NCI-H2107 treated with DMSO at 0.1 percent for 48 hours (cell line): ENCODE data around the gene TMEM229B.

Experiments
- DNase-seq: peaks from one replicate; lab custom pipeline; 2025; ENCODE audit not compliant: unreplicated experiment; lab: John Stamatoyannopoulos, UW

The TMEM229B gene

DNA sequence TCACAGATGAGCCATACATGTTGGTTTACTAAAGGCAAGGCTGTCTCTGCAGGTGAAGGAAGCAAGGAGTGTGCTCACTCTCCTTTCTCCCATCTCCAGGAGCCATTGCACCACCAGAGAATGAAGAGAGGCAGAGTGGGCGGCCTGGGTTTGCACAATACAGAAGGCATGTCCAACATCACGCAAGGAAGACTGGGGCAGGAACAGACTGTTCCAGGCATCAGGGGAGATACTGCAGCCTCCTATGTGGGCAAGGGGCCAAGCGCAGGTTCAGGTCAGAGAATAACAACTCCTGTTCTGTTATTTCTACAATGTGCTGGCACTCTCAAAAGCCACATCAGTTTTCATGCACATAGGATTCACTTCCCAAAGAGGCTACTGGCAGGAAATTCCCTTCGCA lies 1.7 kb upstream of the TMEM229B start:
- DNase-seq = no peak

DNA sequence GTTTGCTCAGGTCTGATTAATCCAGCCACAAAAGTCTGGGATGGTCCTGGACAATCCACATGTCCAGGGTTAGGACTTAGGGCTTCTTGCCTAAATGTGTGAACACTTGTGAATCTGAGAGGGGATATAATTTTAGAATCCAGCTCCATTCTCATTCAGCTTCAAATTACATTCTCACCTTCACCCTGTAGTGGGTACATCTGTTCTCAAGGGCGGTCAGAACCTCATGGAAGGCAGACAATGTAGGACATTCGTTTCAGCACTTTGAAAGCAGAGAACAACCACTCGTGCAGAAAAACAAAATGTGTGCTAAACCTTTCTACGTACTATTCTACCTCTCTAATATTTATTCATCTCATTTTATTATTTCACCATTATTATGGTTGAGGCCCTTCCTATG lies 1.2 kb downstream of the TMEM229B start:
- no peak for DNase-seq

DNA sequence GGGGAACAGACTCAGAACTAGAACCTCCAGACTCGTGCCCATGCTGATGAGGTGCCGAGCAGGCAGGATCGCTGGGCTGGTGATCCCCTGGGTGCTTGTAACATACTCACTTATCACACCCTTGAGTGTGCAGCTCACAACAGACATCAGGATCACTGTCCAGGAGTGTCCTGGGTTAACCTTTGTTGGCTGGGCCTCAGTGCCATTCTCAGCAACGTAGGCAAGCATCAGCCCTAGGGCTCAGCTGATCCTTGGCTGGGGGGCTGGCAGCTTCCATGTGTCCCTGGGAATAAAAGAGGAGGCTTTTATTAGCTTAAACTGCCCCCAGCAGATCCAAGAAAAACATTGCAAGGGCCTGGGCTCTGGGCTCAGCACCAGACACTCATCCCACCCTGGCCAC lies 1.6 kb downstream of the TMEM229B start:
- DNase-seq = no peak

- no peak for DNase-seq
These were observed 2.9 kb downstream of the TMEM229B start for GRCh38 chr14:67485501-67486095.

DNA sequence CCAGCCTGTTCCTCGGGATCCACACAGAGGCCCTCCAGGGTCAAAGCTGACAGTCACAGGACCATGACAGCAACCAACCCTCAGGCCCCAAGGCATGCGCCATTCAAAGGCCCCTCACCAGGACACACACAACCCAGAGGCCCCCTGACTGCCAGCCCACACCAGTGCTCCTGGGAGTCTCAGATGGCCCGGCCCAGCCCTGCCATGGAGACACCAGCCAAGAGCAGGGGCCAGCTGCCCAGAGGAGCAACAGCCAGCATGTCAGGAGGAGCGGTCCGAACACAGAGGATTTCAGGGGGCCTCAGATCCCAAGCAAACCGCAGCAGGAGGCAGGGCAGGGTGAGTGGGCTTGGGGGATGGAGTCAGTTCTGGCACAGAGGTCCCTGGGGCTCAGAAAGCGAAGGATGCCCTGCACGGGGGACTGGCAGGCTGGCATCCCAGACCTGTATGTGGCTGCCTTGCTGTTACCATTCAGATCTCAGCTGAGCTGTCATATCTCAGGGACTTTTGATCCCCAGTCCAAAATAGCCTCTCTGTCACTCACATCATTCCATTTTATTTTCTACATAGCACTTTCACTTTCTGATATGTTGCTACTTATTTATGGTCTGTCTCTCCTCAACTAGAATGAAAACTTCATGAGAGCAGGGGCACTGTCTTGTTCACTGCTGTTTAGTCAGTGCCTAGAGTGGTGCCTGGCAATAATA lies 4.8 kb downstream of the TMEM229B start:
- DNase-seq = no peak

- no peak for DNase-seq
These were observed 6.0 kb downstream of the TMEM229B start for GRCh38 chr14:67482231-67483164.

DNA sequence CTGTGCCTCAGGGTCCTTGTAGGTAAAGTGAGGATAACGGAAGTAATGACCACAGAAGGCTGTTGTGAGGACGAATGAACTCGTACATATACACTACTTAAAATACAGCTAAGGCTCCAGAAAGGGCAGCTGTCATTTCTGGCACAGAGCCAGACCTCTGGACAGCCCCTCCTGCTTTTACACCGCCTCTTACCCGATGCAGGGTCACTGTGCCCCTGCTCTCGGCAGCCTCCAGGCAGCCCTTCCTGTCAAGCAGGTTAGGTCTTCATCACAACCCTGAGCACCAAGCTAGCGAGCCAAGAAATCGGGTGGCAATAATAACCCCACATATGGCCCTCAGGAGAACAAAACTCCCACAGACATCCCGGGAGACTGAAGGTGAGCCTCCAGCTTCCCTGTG lies 8.5 kb downstream of the TMEM229B start:
- DNase-seq = no peak

- no peak for DNase-seq
These were observed 9.8 kb downstream of the TMEM229B start for GRCh38 chr14:67478800-67479084.

DNA sequence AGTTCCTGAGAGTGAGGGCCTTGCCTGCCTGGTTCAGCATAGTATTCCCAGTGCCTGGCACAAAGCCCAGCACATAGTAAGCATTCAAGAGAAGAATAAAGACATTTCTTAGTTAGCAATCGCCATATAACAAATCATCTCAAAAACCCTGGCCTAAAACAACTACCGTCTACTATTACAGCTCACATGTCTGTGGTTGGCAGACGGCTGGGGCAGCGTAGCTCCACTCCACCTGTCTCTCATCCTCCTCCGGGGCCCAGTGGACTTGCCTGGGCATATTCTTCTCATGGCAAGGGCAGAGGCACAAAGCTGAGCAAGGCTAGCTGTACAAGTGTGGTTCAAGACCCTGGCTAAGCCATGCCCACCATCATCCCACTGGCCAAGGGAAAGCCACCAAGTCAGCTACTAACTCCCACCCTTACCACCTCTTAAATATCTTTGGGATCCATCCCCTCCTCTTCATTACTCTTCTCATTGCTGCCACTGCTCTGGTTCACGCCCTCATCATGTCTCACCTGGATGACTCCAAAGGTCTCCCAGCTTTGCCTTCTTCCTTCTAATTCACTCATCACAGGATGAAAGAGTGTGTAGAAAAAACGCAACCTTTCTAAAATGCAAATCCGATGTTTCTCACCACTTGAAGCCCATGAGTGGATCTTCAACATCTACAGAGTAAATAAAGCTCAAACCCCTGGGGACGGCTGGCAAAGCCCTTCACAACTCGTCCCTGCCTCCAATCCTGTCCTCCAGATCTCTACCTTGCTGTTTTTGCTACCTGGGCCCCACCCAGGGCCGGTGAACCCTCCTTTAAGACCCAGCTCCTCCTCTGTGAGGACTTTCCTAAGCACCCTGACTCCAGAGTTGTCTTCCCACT lies 10.4 kb downstream of the TMEM229B start:
- peak; percentile 94 for DNase-seq

- no peak for DNase-seq
These were observed 14.2 kb downstream of the TMEM229B start for GRCh38 chr14:67474366-67474765.

GRCh38 chr14:67473290-67474082 lies 15.0 kb downstream of the TMEM229B start:
- DNase-seq = no peak

- DNase-seq = no peak
These were observed 15.8 kb downstream of the TMEM229B start for GRCh38 chr14:67472726-67473125.

GRCh38 chr14:67469954-67470353 lies 18.6 kb downstream of the TMEM229B start:
- DNase-seq = no peak

GRCh38 chr14:67468378-67468730 lies 20.2 kb downstream of the TMEM229B start:
- DNase-seq = no peak

- no peak for DNase-seq
These were observed 21.4 kb downstream of the TMEM229B start for GRCh38 chr14:67467134-67467533.

GRCh38 chr14:67464879-67465278 lies 23.6 kb downstream of the TMEM229B start:
- DNase-seq = no peak

DNA sequence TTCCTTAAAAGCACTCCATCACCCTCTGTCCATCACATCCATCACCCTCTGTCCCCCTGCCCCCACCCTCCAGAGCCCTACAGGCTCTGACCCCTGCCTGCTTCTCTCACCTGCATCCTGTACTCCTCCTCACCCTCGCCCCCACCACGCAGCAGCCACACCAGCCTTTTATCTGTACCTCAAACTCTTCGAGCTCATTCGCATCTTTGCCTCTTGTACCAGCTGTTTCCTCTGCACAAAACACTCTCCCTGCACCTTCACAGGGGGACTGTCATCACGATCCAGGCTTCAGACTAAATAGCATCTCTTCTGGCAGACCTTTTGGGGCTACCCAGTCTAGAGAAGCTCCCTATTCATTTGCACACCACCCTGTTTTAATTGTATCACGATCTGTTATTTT lies 24.1 kb downstream of the TMEM229B start:
- DNase-seq = no peak

DNA sequence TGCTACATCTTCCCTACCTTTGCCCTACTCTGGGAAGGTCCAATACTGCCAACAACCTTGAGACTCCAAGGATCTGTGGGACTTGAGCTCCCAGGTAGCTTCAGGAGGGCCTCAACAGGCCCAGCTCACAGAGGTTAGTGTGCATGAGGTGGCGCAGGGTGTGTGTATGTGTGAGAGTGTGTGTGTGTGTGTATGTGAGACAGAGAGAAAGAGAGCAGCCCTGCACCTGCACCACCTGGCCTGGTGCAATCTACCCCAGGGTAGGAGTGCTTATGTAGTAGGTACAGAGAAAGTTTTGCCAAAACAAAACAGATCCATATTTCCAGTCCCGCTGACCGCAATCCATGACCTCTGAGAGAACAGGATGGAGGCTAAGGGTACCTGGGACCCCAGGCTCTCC lies 24.6 kb downstream of the TMEM229B start:
- peak; percentile 40 for DNase-seq

GRCh38 chr14:67461996-67462395 lies 26.5 kb downstream of the TMEM229B start:
- DNase-seq = no peak

DNA sequence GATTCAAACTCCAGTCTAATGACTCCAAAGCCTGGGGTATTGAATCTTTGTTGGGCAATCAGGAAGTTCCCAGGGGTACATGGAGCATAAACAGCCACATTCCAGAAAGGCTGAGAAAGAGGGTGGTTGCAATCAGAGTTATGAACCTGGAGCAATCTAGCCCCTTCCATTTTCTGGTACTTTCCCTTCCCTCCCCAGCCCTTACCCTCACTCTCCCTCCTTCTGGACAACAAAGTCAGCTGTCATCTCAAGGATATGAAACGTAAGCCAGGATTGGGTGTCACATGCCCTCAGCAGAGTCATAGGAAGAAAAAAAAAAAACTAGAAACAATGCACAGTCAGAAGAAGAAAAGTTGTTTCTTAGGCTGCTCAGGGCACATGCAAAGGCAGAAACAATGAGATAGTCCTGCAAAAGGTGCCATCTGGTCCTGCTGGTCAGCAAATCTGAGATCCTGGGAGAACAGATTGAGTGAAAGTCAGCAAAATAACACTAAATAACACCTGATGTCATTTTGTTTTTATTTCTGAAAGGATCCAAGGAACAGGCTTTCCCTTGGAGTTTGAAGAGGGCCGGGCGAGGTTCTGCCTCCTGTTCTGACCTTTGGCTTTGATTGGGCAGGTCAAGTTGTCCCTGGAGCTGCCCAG lies 27.1 kb downstream of the TMEM229B start:
- no peak for DNase-seq
